KMS-11 (cell line): ENCODE measurements around the gene EME1.
A peak's percentile ranks its signal among the peaks of the same experiment; 100 is the strongest.

Experiments used
- H2AFZ ChIP-seq: fragments of 200-600 bp; sonication (generic); 2 replicates; pipeline ENCODE4 v1.6.1; 2016; ENCODE audit warnings: antibody characterized with exemption, mixed run types, low read depth
- H3K27ac ChIP-seq: fragments of 200-600 bp; sonication (generic); 2 replicates; pipeline ENCODE4 v1.6.1; 2016; ENCODE audit warnings: mild to moderate bottlenecking, mixed run types
- H3K27me3 ChIP-seq: fragments of 200-600 bp; sonication (generic); 2 replicates; pipeline ENCODE4 v1.6.1; 2017; ENCODE audit warnings: mild to moderate bottlenecking, low read depth, mixed run types, moderate library complexity; ENCODE audit not compliant: insufficient read depth
- H3K36me3 ChIP-seq: fragments of 200-600 bp; sonication (generic); 2 replicates; pipeline ENCODE4 v1.6.1; 2017; ENCODE audit warnings: mild to moderate bottlenecking, mixed run types; ENCODE audit not compliant: insufficient read depth
- H3K4me1 ChIP-seq: fragments of 200-600 bp; sonication (generic); 2 replicates; pipeline ENCODE4 v1.6.1; 2016; ENCODE audit warnings: mild to moderate bottlenecking, low read depth, mixed run types; ENCODE audit not compliant: poor library complexity, severe bottlenecking
- H3K4me2 ChIP-seq: fragments of 200-600 bp; sonication (generic); 2 replicates; pipeline ENCODE4 v1.7.0; 2016; ENCODE audit warnings: mild to moderate bottlenecking, mixed run types
- H3K4me3 ChIP-seq: fragments of 200-600 bp; sonication (generic); IDR thresholded peaks from 2 replicates; pipeline ENCODE4 v1.6.1; 2017; ENCODE audit warnings: low read depth, low read length, mixed read lengths; ENCODE audit not compliant: insufficient read depth
- H3K79me2 ChIP-seq: fragments of 200-600 bp; sonication (generic); 2 replicates; pipeline ENCODE4 v1.6.1; 2016; ENCODE audit warnings: low read depth, mixed run types; ENCODE audit not compliant: insufficient read depth
- H3K9ac ChIP-seq: fragments of 200-600 bp; sonication (generic); 2 replicates; pipeline ENCODE4 v1.6.1; 2016; ENCODE audit warnings: mild to moderate bottlenecking, mixed run types
- H4K20me1 ChIP-seq: fragments of 200-600 bp; sonication (generic); 2 replicates; pipeline ENCODE4 v1.6.1; 2016; ENCODE audit warnings: mild to moderate bottlenecking, mixed run types; ENCODE audit not compliant: insufficient read depth
- CTCF ChIP-seq: fragments of 200-600 bp; sonication (generic); conservative IDR thresholded peaks from 2 replicates; pipeline ENCODE4 v1.6.1; 2017; ENCODE audit warnings: low read depth, mild to moderate bottlenecking, antibody characterized with exemption, low read length, moderate library complexity, mixed read lengths

EME1 gene

GRCh38 chr17:50381260-50381815 lies 8.3 kb downstream of the EME1 start:
- 0 out of 2 replicates have a peak, but pooled peaks have one; percentile 14 for TF ChIP-seq CTCF
- no peak overlapping the region for H3K4me3 ChIP-seq
- H3K36me3 ChIP-seq, result peaks cover 13% of the 10 kb centered on the region; the same call in 1 of the 2 replicates
- no peaks in the 10 kb centered on the region for H4K20me1 ChIP-seq
- no peaks in the 10 kb centered on the region for H3K27me3 ChIP-seq
- no peaks in the 10 kb centered on the region for H3K4me1 ChIP-seq
- H3K9ac ChIP-seq, result no peak overlapping the region
- H2AFZ ChIP-seq, result no peak overlapping the region
- no peak overlapping the region for H3K4me2 ChIP-seq
- H3K27ac ChIP-seq, result no peak overlapping the region
- H3K79me2 ChIP-seq, result no peaks in the 10 kb centered on the region

- Histone ChIP-seq H3K9ac (no peak overlapping the region), H4K20me1 (no peaks in the 10 kb centered on the region), H3K4me3 (no peak overlapping the region), H2AFZ (no peak overlapping the region), H3K36me3 (peaks cover 16% of the 10 kb centered on the region; the same call in 1 of the 2 replicates), H3K4me1 (no peaks in the 10 kb centered on the region), H3K4me2 (no peak overlapping the region), H3K27ac (no peak overlapping the region), H3K27me3 (no peaks in the 10 kb centered on the region), H3K79me2 (no peaks in the 10 kb centered on the region)
- no peak for TF ChIP-seq CTCF
Observed at GRCh38 chr17:50381920-50382319, 8.9 kb downstream of the EME1 start.

GRCh38 chr17:50382931-50383330 lies 9.9 kb downstream of the EME1 start:
- Histone ChIP-seq H3K9ac (no peak overlapping the region), H2AFZ (no peak overlapping the region), H3K79me2 (no peaks in the 10 kb centered on the region), H4K20me1 (no peaks in the 10 kb centered on the region), H3K4me2 (no peak overlapping the region), H3K27me3 (no peaks in the 10 kb centered on the region), H3K4me1 (no peaks in the 10 kb centered on the region), H3K27ac (no peak overlapping the region), H3K4me3 (no peak overlapping the region), H3K36me3 (peaks cover 16% of the 10 kb centered on the region; the same call in 1 of the 2 replicates)
- TF ChIP-seq CTCF, result no peak

GRCh38 chr17:50386510-50386909 lies 13.5 kb downstream of the EME1 start:
- no peak overlapping the region for H2AFZ ChIP-seq
- peaks cover 32% of the 10 kb centered on the region; the same call in 1 of the 2 replicates for H3K36me3 ChIP-seq
- H3K4me2 ChIP-seq, result no peak overlapping the region
- no peaks in the 10 kb centered on the region for H3K4me1 ChIP-seq
- no peak for TF ChIP-seq CTCF
- no peaks in the 10 kb centered on the region for H3K79me2 ChIP-seq
- H3K27ac ChIP-seq, result no peak overlapping the region
- H3K4me3 ChIP-seq, result no peak overlapping the region
- no peaks in the 10 kb centered on the region for H3K27me3 ChIP-seq
- H4K20me1 ChIP-seq, result no peaks in the 10 kb centered on the region
- H3K9ac ChIP-seq, result no peak overlapping the region
